ENCODE measurements around the gene ID2.
A peak's percentile ranks its signal among the peaks of the same experiment; 100 is the strongest.

Gene ID2

DNA sequence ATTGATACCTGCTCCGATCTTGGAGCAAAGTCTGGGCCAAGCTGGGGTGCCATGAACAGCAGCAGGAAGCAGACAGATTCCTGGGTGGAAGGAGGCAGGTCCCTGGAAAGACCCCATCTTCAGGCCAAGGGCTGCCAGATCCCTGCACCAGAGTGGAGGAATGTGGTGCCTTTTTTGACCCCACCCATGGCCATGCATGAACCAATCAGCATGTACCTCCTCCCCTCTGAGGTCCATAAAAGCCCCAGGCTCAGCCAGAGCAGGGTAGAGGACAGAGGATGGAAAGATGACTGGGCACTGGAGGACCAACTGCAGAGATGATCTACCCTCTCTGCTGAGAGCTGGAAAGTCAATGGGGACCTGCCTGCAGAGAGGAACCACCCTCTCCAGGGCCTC is 34.4 kb upstream of the ID2 start:
- no peak for DNase-seq

DNA sequence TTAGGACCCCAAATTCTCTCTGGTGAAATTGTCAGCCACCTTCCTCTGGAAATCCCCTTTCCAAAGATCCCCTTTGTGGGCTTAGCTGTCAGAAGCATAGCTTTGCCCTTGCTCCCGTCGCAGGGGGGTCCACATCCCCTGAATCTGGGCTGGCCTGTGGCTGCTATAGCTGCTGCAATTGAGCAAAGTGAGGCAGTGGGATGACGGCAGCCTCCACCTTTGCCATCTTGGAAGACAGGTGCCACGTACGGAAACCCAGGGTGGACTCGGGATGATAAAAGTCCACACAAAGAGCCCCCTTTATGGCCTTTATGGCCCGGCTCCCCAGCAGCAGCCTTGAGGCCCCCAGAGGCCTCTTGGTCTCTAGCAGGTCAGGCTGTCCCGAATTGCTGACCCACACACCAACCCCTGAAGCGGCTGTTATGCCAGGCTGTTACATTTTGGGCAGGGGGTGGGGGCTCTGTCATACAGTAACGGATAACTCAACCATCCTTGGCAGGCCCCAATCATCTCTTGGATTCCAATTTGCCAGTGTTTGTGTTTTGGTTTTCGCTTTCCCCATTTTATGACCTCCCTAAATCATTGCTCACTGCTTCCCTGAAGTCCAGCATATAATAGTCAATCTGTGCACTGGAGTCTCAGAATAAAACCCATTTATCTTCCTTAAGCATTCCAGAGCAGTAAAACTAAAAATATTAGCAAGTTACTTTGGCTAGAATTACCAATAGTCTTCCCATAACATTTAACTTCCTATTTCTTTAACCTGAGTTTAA is 33.2 kb upstream of the ID2 start:
- DNase-seq, result no peak

GRCh38 chr2:8649718-8650117 is 32.1 kb upstream of the ID2 start:
- DNase-seq, result no peak

DNA sequence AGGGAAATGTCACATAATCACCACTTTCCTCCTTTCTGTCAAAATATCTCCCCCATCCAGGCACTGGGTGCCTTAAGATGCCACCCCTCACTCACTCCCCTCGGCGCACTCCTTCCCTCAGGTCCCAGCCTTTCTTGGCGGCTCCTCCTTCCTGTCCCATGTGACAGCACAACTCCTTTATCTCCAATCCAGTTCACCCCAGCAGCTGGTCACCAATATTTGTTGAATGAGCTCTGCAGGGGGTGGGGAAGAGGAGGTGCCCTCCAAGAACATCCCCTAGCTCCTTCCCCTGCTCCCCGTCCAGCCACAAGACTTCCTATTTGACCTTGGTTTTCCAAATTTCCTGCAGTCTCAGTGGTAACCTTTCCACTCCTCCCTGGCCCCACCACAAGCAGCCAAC is 31.6 kb upstream of the ID2 start:
- no peak for DNase-seq

GRCh38 chr2:8652774-8653426 is 29.0 kb upstream of the ID2 start:
- DNase-seq, result no peak

GRCh38 chr2:8653485-8653884 is 28.4 kb upstream of the ID2 start:
- peak in 12 of 56 donors; percentile 18 to 51 (median 37) for DNase-seq

- DNase-seq, result no peak
Measured at GRCh38 chr2:8654041-8654440, 27.8 kb upstream of the ID2 start.

DNA sequence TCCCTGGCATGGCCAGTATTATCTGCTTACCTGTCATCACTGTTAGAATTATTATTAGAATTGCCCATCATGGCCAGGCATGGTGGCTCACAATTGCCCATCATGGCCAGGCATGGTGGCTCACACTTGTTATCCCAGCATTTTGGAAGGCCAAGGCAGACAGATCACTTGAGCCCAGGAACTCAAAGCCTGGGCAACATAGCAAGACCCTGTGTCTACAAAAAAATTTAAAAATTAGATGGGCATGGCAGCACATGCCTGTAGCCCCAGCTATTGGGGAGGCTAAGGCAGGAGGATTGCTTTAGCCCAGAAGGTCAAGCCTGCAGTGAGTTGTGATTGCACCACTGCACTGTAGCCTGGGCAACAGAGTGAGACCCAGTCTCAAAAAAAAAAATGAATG is 27.4 kb upstream of the ID2 start:
- DNase-seq, result no peak

DNA sequence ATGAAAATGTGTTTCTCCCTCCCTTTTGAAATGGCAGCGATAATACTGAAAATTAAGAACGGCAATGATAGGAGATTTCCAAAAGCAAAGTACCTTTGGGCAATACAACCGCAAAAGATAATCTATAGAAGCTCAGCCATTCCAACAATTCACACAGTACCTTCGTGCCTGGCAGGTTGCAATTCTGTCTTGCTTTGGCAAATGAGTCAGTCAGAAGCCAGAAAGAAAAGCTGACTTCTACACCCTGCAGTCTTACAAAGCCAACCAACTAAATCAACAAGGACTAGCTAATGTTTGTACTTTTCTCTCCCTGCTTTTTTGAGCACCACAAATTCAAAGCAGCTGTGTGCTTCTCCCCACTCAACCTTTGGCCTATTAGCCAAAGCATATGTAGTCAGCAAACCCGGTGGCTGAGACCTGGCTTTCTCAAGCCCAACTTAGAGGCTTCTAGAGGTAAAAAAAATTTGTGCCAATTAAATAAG is 25.7 kb upstream of the ID2 start:
- no peak for DNase-seq

DNA sequence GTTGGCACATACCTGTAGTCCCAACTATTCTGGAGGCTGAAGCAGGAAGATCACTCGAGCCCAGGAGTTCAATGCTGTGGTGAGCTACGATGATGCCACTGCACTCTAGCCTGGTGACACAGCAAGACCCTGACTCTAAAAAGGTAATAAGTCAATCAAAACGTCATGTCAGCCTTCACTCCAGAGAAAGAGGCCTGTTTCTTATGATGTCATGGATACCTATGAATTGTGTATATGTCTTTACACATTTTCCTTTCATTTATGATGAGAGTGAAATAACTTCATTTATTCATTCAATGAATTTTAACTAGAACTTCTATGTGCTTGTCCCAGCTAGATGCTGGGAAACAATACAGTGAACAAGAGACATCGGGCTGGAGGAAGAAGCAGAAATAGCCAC is 25.0 kb upstream of the ID2 start:
- DNase-seq, result no peak

- DNase-seq, result no peak
Measured at GRCh38 chr2:8657423-8658062, 24.3 kb upstream of the ID2 start.

DNA sequence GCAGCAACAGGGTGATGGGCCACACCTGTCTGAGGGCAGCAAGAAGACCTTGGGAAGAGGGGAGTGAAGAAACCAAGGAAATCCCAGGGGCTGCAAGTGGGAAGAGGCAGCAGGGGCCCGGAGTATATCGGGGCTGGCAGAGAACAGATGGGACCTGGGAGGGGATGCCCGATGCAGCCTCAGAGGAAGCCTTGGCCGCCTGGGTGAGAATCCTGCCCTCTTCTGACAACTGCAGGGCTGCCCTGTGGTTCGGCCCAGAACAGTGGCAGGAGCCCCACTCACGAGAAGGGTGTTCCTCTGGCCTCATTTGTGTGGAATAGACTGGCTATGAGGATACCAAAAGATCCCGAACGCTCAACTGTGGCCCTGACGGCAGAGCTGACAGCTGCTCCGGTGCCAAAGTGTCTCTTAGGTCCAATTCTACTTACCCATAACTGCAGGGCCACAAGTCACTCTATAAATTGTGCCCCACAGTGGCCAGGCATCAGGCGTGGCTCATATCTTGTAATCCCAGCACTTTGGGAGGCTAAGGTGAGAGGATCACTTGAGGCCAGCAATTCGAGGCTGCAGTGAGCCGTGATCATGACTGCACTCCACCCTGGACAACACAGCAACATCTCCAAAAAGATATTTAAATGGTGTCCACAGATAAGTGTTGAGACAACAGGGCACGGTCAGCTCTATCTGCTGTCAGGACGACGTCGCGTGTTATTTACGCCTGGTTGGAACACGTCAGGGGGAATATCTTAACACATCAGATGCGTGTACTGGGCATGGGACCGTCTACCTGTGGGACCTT is 23.6 kb upstream of the ID2 start:
- no peak for DNase-seq

DNA sequence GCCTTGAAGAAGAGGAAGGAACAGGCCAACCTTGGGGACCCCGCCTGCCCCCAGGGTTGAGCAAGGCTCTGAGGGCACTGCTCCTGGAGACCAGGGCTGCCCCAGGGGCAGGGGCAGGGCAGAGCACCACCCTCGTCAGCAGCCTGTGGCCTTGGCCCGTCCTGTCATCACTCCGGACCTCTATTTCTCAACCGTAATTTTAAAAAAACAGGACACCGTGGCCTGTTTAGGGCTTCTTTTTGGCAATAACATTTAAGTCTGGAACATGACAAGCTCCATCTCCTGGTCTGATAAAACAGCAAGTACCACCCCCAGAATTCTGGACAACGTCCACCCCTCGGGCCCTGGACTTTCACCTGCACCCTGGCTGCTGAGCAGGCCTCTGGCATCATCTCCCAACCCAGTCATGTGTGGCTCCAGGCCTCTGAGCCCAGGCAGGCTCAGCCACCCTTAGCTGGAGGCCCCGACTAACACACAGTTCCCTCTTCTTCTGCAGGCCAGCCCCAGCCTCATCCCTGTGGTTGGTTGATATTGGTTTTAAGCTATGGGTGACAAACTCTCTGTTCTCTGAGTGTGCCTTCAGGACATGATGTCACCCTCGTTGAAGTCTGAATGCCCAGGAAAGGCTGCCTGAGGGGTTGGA is 22.6 kb upstream of the ID2 start:
- no peak for DNase-seq

- DNase-seq, result no peak
Measured at GRCh38 chr2:8659735-8660492, 21.9 kb upstream of the ID2 start.

DNA sequence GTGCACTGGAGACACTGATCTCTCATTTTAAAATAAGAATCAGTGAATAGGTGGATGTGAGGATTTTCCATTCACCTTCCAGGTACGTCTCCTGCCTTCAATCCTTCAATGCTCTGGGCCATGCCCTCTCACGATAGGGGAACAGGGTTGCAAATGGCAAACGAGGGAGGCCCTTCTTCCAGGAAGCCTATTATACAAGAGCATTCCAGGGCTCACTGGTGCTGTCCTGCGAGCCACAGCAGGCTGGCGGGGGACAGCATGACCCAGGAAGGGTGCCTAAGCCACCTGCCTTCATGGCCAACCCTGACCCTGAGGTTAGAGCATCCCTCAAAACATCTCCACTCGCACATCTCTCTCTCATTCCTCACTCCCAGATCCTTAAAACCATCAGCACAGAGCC is 20.6 kb upstream of the ID2 start:
- no peak for DNase-seq

GRCh38 chr2:8661736-8662135 is 20.1 kb upstream of the ID2 start:
- DNase-seq, result no peak

- no peak for DNase-seq
Measured at GRCh38 chr2:8662239-8662879, 19.5 kb upstream of the ID2 start.

DNA sequence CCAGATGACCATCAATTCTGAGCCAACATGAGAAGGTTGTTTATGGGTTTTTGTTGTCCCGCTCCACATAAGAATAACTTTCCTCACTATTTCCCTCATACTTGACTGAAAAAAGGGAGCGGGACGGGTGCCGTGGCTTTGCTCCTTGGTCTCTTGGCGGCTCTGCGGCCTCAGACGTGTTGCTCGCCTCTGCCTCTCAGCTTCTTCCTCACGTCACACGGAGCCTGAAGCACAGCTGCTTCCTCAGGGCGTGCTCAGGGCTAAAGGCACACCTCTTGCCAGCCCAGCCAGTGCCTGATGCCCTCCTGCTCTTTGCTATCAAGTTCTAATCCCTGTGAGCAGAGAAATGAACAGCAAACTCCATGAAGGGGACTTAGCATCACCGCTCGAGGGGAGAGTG is 17.9 kb upstream of the ID2 start:
- DNase-seq, result no peak

- no peak for DNase-seq
Measured at GRCh38 chr2:8666581-8666980, 15.3 kb upstream of the ID2 start.
